ENCODE data around the gene SMARCD2.
"Not testable (repeated sequence)": the region's sequence is repeated elsewhere in the genome, so short reads cannot be mapped to it uniquely, and the experiment has no call there.

Gene SMARCD2

DNA sequence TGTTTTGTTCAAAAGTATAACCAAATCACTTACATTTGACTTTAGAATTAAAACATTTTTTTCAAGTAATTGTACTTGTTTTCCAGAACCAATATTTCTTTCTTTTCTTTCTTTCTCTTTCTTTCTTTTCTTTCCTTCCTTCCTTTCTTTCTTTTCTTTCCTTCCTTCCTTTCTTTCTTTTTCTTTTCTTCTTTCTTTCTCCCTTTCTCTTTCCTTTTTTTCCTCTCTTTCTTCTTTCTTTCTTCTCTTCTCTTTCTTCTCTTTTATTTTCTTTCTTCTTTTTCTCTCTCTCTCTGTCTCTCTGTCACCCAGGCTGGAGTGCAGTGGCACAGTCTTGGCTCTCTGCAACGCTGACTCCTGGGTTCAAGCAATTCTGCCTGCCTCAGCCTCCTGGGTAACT is 41.7 kb downstream of the SMARCD2 start:
- no peak for DNase-seq
- Histone ChIP-seq H3K4me1 (no peaks in the 10 kb centered on the region), H3K4me3 (ENCODE audit: low read depth, low read length) (no peak overlapping the region), H3K27me3 (no peaks in the 10 kb centered on the region), H3K9me3 (no peaks in the 10 kb centered on the region), H3K36me3 (peaks cover 91% of the 10 kb centered on the region)
- no peak for TF ChIP-seq CTCF (IDR thresholded peaks at IDR 0.05; ENCODE audit: low read depth, low read length)

- H3K4me1 ChIP-seq, result no peaks in the 10 kb centered on the region
- peaks cover 94% of the 10 kb centered on the region for H3K36me3 ChIP-seq
- no peak overlapping the region for H3K4me3 ChIP-seq (ENCODE audit: low read depth, low read length)
- no peaks in the 10 kb centered on the region for H3K27me3 ChIP-seq
- no peaks in the 10 kb centered on the region for H3K9me3 ChIP-seq
- no peak for TF ChIP-seq CTCF (IDR thresholded peaks at IDR 0.05; ENCODE audit: low read depth, low read length)
- no peak for DNase-seq
Measured at GRCh38 chr17:63798572-63799106, 43.8 kb downstream of the SMARCD2 start.

DNA sequence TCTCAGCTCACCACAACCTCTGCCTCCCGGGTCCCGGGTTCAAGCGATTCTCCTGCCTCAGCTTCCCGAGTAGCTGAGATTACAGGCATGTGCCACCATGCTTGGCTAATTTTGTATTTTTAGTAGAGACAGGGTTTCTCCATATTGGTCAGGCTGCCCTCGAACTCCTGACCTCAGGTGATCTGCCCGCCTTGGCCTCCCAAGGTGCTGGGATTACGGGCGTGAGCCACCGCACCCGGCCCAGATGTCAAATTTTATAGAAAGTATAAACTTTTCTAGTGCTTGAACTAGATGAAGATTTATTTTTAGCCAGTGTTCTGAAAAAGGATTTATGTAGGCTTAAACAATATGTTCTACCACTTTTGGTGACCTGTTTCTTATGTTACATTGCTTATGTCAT is 46.1 kb downstream of the SMARCD2 start:
- peaks cover 98% of the 10 kb centered on the region for H3K36me3 ChIP-seq
- DNase-seq; H3K9me3 ChIP-seq; H3K4me3 ChIP-seq (ENCODE audit: low read depth, low read length); H3K27me3 ChIP-seq; H3K4me1 ChIP-seq: not testable (repeated sequence)

GRCh38 chr17:63792055-63792729 is 50.3 kb downstream of the SMARCD2 start:
- H3K4me3 ChIP-seq (ENCODE audit: low read depth, low read length), result no peak overlapping the region
- no peak for TF ChIP-seq CTCF (IDR thresholded peaks at IDR 0.05; ENCODE audit: low read depth, low read length)
- no peak for DNase-seq
- H3K4me1 ChIP-seq, result no peaks in the 10 kb centered on the region
- H3K9me3 ChIP-seq, result no peaks in the 10 kb centered on the region
- no peaks in the 10 kb centered on the region for H3K27me3 ChIP-seq
- peaks cover 97% of the 10 kb centered on the region for H3K36me3 ChIP-seq

DNA sequence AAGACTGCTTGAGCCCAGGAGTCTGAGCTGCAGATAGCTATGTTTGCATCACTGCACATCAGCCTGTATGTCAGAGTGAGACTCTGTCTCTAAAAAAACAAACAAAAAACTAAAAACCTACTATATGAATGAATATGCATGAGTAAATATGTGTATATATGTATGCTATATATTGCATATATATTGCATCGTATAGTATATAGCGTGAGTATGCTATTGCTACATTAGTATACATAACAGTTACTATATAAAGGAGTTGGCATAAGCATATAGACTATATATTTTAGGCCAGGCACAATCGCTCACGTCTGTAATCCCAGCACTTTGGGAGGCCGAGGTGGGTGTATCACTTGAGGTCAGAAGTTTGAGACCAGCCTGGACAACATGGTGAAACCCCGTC is 52.4 kb downstream of the SMARCD2 start:
- Histone ChIP-seq H3K27me3 (no peaks in the 10 kb centered on the region), H3K4me3 (ENCODE audit: low read depth, low read length) (no peak overlapping the region), H3K36me3 (peaks cover 93% of the 10 kb centered on the region), H3K9me3 (no peaks in the 10 kb centered on the region), H3K4me1 (no peaks in the 10 kb centered on the region)
- no peak for DNase-seq
- TF ChIP-seq CTCF (IDR thresholded peaks at IDR 0.05; ENCODE audit: low read depth, low read length), result no peak

DNA sequence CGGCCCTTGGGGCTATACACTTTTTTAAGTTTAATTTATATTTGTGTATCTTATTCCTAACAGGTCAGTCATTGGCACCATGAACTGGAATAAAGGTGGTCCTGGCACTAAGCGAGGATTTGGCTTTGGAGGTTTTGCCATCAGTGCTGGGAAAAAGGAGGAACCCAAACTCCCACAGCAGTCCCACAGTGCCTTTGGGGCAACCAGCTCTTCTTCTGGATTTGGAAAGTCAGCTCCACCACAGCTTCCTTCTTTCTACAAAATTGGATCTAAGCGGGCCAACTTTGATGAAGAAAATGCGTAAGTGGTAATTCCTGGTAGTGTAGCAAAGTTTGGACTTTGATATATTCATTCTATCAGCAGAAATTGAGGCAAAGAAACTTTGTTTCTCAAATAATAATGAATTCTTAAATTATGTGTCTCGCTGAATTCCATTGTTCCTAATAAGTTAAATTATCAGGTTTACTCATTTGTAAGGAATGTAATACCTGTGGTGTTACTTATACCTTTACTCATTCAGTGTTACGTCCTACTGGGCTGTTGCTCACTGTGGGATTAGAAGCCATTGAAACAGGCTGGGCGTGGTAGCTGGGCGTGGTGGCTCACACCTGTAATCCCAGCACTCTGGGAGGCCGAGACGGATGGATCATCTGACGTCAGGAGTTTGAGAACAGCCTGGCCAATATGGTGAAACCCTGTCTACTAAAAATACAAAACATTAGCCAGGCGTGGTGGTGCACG is 55.3 kb downstream of the SMARCD2 start:
- Histone ChIP-seq H3K27me3 (no peaks in the 10 kb centered on the region), H3K36me3 (peaks cover 85% of the 10 kb centered on the region), H3K9me3 (no peaks in the 10 kb centered on the region), H3K4me1 (no peaks in the 10 kb centered on the region), H3K4me3 (ENCODE audit: low read depth, low read length) (no peak overlapping the region)
- no peak for DNase-seq
- TF ChIP-seq CTCF (IDR thresholded peaks at IDR 0.05; ENCODE audit: low read depth, low read length), result no peak

All from BE2C (cell line).